K562 (cell line): ENCODE measurements around the gene NFE2. TPM values are rescaled to one million over a fixed set of nuclear protein-coding genes. Genes with fewer than 3 reads are reported as not detected.

ENCODE experiments used
- ATAC-seq: fragments of 200-7000 bp; cut with Tn5 transposase; 3 replicates; pipeline ENCODE4 v1.9.1; 2020; ENCODE audit warnings: moderate library complexity
- BruUV-seq: library from RNA; stranded (reverse); fragments of 400-500 nt; replicated peaks from 2 replicates; lab custom pipeline; 2021; lab: Mats Ljungman, UMichigan
- CTCF ChIA-PET: fragments of 300-600 bp; formaldehyde crosslinking; extraction: SDS; loops from one replicate; lab custom pipeline; 2021; ENCODE audit warnings: low intra/inter-chr PET ratio; lab: Yijun Ruan, JAX
- POLR2A ChIA-PET: fragments of 300-600, 350-650 bp; sonication (Branson Sonifier 250); formaldehyde crosslinking; extraction: SDS; loops from one replicate; lab custom pipeline; 2021; ENCODE audit warnings: antibody characterized with exemption, inconsistent platforms; lab: Yijun Ruan, JAX
- DNase-seq, 4 experiments: peaks; one replicate each; pipeline versions ENCODE4 v3.0.0 to v3.0.0-alpha.2; 2011 to 2018; ENCODE audit warnings: low spot score in 3 of 4, mixed read lengths in 3 of 4; ENCODE audit errors: extremely low read depth in 1 of 4
- FAIRE-seq: peaks from 2 replicates; lab custom pipeline; 2011; peaks lifted over from hg19 to GRCh38; lab: Jason Lieb, UNC
- H2AFZ ChIP-seq: 2 replicates; pipeline ENCODE4 v1.6.0; 2011; ENCODE audit warnings: low read depth, low read length, control low read depth, inconsistent platforms
- H3K27ac ChIP-seq: fragments of 200-600 bp; 3 replicates; pipeline ENCODE4 v1.8.0; 2011; ENCODE audit warnings: low read depth, mild to moderate bottlenecking, control low read depth, inconsistent platforms, low read length, moderate library complexity, mixed read lengths; ENCODE audit errors: extremely low read depth
- H3K27me3 ChIP-seq, 2 experiments: fragments of 300-600 bp in 1 of 2; 2 replicates in 1 of 2; 3 replicates in 1 of 2; pipeline versions ENCODE4 v1.6.0 to v1.8.0; 2011; ENCODE audit warnings: inconsistent platforms in 2 of 2, low read length in 2 of 2, mild to moderate bottlenecking in 1 of 2, mixed read lengths in 1 of 2, moderate library complexity in 1 of 2; ENCODE audit not compliant: control insufficient read depth in 2 of 2, insufficient read depth in 2 of 2
- H3K36me3 ChIP-seq: fragments of 300-600 bp; 3 replicates; pipeline ENCODE4 v1.8.0; 2011; ENCODE audit warnings: mild to moderate bottlenecking, low read length, inconsistent platforms; ENCODE audit not compliant: control insufficient read depth, insufficient read depth
- H3K4me1 ChIP-seq, 2 experiments: fragments of 200-600 bp in 1 of 2; replicated peaks in 1 of 2; 2 replicates in 1 of 2; 3 replicates in 1 of 2; pipeline versions ENCODE4 v1.5.1 to v1.8.0; 2011; ENCODE audit warnings: inconsistent platforms in 2 of 2, low read length in 2 of 2, mild to moderate bottlenecking in 1 of 2, mixed read lengths in 1 of 2, moderate library complexity in 1 of 2; ENCODE audit not compliant: control insufficient read depth in 2 of 2, insufficient read depth in 2 of 2
- H3K4me2 ChIP-seq: 2 replicates; pipeline ENCODE4 v1.6.1; 2011; ENCODE audit warnings: low read length, control low read depth, inconsistent platforms, mixed read lengths; ENCODE audit not compliant: insufficient read depth
- H3K4me3 ChIP-seq: fragments of 200-600 bp; sonication (generic), shearing (Covaris generic); 2 replicates; pipeline ENCODE4 v1.5.1; 2016; ENCODE audit warnings: control low read depth, inconsistent platforms
- H3K79me2 ChIP-seq: fragments of 200-600 bp; 3 replicates; pipeline ENCODE4 v1.8.0; 2011; ENCODE audit warnings: low read length, inconsistent platforms; ENCODE audit not compliant: control insufficient read depth, insufficient read depth
- H3K9ac ChIP-seq, 2 experiments: 2 replicates each; pipeline versions ENCODE4 v1.6.0 to v1.6.1; 2011; ENCODE audit warnings: low read depth in 2 of 2, low read length in 2 of 2, control low read depth in 1 of 2, inconsistent platforms in 1 of 2, mild to moderate bottlenecking in 1 of 2, mixed read lengths in 1 of 2; ENCODE audit not compliant: insufficient read depth in 1 of 2
- H3K9me1 ChIP-seq: one replicate; pipeline ENCODE4 v1.6.0; 2011; ENCODE audit warnings: inconsistent platforms, mild to moderate bottlenecking, low read length, moderate library complexity; ENCODE audit not compliant: control insufficient read depth, insufficient read depth
- H3K9me3 ChIP-seq: replicated peaks from 2 replicates; pipeline ENCODE4 v1.5.1; 2011; ENCODE audit warnings: low read depth, low read length, inconsistent platforms; ENCODE audit not compliant: control insufficient read depth, insufficient read depth
- H4K20me1 ChIP-seq: replicated peaks from 2 replicates; pipeline ENCODE4 v1.6.1; 2011; ENCODE audit warnings: low read length, inconsistent platforms, mixed read lengths; ENCODE audit not compliant: control insufficient read depth, insufficient read depth
- HMBOX1 ChIP-seq: sonication (generic); IDR thresholded peaks from 2 replicates; pipeline ENCODE4 v1.6.1; 2016
- ZNF133 ChIP-seq: fragments of 250-450 bp; sonication (Bioruptor Pico); IDR thresholded peaks from 2 replicates; pipeline ENCODE4 v1.4.0; 2020; ENCODE audit warnings: mild to moderate bottlenecking
- WGBS: fragments of 100-300 bp; shearing (Covaris generic); methylation state at CpG from one replicate; pipeline ENCODE4 v1.1.6; 2016; ENCODE audit warnings: low coverage, mixed read lengths; ENCODE audit not compliant: insufficient coverage; ENCODE audit errors: missing lambda C conversion rate; 5-methylcytosine and 5-hydroxymethylcytosine counted together
- in situ Hi-C: fragments of 300-500 bp; cut with MboI; formaldehyde crosslinking; loops from 4 replicates; pipeline ENCODE4 v1.15.0; 2018; ENCODE audit warnings: inconsistent platforms, mixed read lengths
- intact Hi-C: fragments of 100-400 bp; cut with micrococcal nuclease; formaldehyde crosslinking; loops from 2 replicates; pipeline ENCODE4 v1.14.2; 2022
- polyA plus RNA-seq, 8 experiments: library from polyadenylated mRNA; depleted of rRNA in 4 of 8; stranded (reverse) in 5 of 8; unstranded in 3 of 8; fragments of >200 nt; fragmentation: Nextera tagmentation in 2 of 8; fragmentation: Illumina TruSeq in 1 of 8; extraction: Ambion mirVana in 2 of 8; extraction: Trizol in 1 of 8; gene quantifications; 2 replicates each; pipeline versions ENCODE4 v1.2.1 to v1.2.3, GENCODE V29; 2011 to 2014; ENCODE audit warnings: inconsistent platforms in 1 of 8, missing spikeins in 1 of 8
- total RNA-seq, 7 experiments: library from RNA; depleted of rRNA in 6 of 7; stranded (reverse); fragments of >200 nt in 6 of 7; fragmentation: Illumina TruSeq in 2 of 7; extraction: Trizol in 2 of 7; gene quantifications; 2 replicates each; pipeline versions ENCODE4 v1.2.1 to v1.2.3, GENCODE V29; 2011 to 2021; ENCODE audit warnings: low replicate concordance in 1 of 7

Gene NFE2
- total and polyA plus RNA-seq, 9 of the 15 experiments (the other 6 are each of a cell fraction or from before 2014, with no cell fraction given) = 12.3 to 282 (median 208) TPM

GRCh38 chr12:54349036-54349435, 48.2 kb upstream of the NFE2 start:
- H3K27ac ChIP-seq = no peak overlapping the region
- no peak for ATAC-seq
- peaks cover 76% of the 10 kb centered on the region for H3K36me3 ChIP-seq
- H3K9me3 ChIP-seq = no peaks in the 10 kb centered on the region
- no peak for TF ChIP-seq ZNF133 (CRISPR knock-in tag)
- peak; percentile 80 for TF ChIP-seq HMBOX1
- H3K4me1 ChIP-seq = peaks cover 26 to 34% of the 10 kb centered on the region in 2 experiments
- no peaks in the 10 kb centered on the region for H3K9me1 ChIP-seq
- no peaks in the 10 kb centered on the region for H3K79me2 ChIP-seq
- no peak overlapping the region for H3K4me3 ChIP-seq
- WGBS = 53% methylated on average over 4 of the region's 4 CpGs
- CTCF ChIA-PET = interaction anchor here (0.9 kb wide), 1 partner anchor 12 kb away, joined by 3 read pairs; no protein-coding TSS in a partner anchor
- POLR2A ChIA-PET = interaction anchor here (0.6 to 5.6 kb wide), 4 partner anchors 10 to 56 kb away, joined by 3 to 43 read pairs (median 6); no protein-coding TSS in a partner anchor
- no TSS peak for BruUV-seq
- no peak overlapping the region for H3K4me2 ChIP-seq
- no peak overlapping the region for H3K9ac ChIP-seq
- H4K20me1 ChIP-seq = no peaks in the 10 kb centered on the region
- intact Hi-C loops = no loop called here
- H3K27me3 ChIP-seq = no peaks in the 10 kb centered on the region
- H2AFZ ChIP-seq = no peak overlapping the region
- no peak for FAIRE-seq
- in situ Hi-C loops = no loop called here
- no peak for DNase-seq
